PC-9 (cell line): Measurements from ENCODE around the gene ERCC2. TPM values are rescaled to one million over a fixed set of nuclear protein-coding genes. Genes with fewer than 3 reads are reported as not detected.

Experiments used
- BruUV-seq: library from RNA; stranded (reverse); fragments of 400-500 nt; replicated peaks from 2 replicates; lab custom pipeline; 2021; lab: Mats Ljungman, UMichigan
- CTCF ChIA-PET: fragments of 300-600 bp; sonication (Branson Sonifier 250); formaldehyde crosslinking; loops from one replicate; lab custom pipeline; 2022; ENCODE audit warnings: antibody characterized with exemption; lab: Charles Lee
- POLR2A ChIA-PET: fragments of 300-600 bp; sonication (Branson Sonifier 250); formaldehyde crosslinking; loops from one replicate; lab custom pipeline; 2022; ENCODE audit warnings: antibody characterized with exemption; ENCODE audit not compliant: unreplicated experiment; lab: Charles Lee
- DNase-seq, 2 experiments: peaks; one replicate each; pipeline versions ENCODE4 v3.0.0 to v3.0.0-alpha.2; 2015 to 2022; ENCODE audit warnings: mixed read lengths in 1 of 2
- H2AFZ ChIP-seq: fragments of 200-600 bp; sonication (generic); 2 replicates; pipeline ENCODE4 v1.8.1; 2017; ENCODE audit warnings: antibody characterized with exemption
- H3F3A ChIP-seq: fragments of 200-600 bp; sonication (generic); 2 replicates; pipeline ENCODE4 v1.8.1; 2017; ENCODE audit warnings: antibody characterized with exemption, mild to moderate bottlenecking, low read depth; ENCODE audit not compliant: insufficient read depth
- H3K27ac ChIP-seq: fragments of 200-600 bp; sonication (generic); 2 replicates; pipeline ENCODE4 v1.6.1; 2016; ENCODE audit warnings: mixed run types
- H3K27me3 ChIP-seq: fragments of 200-600 bp; sonication (generic); 2 replicates; pipeline ENCODE4 v1.6.1; 2016; ENCODE audit warnings: low read depth, mixed run types; ENCODE audit not compliant: insufficient read depth
- H3K36me3 ChIP-seq: fragments of 200-600 bp; sonication (generic); 2 replicates; pipeline ENCODE4 v1.6.1; 2016; ENCODE audit warnings: low read depth, mixed run types
- H3K4me1 ChIP-seq: fragments of 200-600 bp; sonication (generic); replicated peaks from 2 replicates; pipeline ENCODE4 v1.6.1; 2016; ENCODE audit warnings: mixed run types; ENCODE audit not compliant: insufficient read depth
- H3K4me2 ChIP-seq: fragments of 200-600 bp; sonication (generic); 2 replicates; pipeline ENCODE4 v1.6.1; 2017; ENCODE audit warnings: mixed run types
- H3K4me3 ChIP-seq: fragments of 200-600 bp; sonication (generic); 2 replicates; pipeline ENCODE4 v1.6.1; 2016; ENCODE audit warnings: mixed run types
- H3K79me2 ChIP-seq: fragments of 200-600 bp; sonication (generic); 2 replicates; pipeline ENCODE4 v1.6.1; 2017; ENCODE audit warnings: low read depth, mixed run types
- H3K9me2 ChIP-seq: fragments of 200-600 bp; sonication (generic); 2 replicates; pipeline ENCODE4 v1.8.1; 2017; ENCODE audit warnings: mild to moderate bottlenecking; ENCODE audit not compliant: insufficient read depth
- H3K9me3 ChIP-seq: fragments of 200-600 bp; sonication (generic); 2 replicates; pipeline ENCODE4 v1.8.1; 2016; ENCODE audit warnings: low read depth; ENCODE audit not compliant: insufficient read depth
- H4K20me1 ChIP-seq: fragments of 200-600 bp; sonication (generic); 2 replicates; pipeline ENCODE4 v1.8.1; 2017; ENCODE audit not compliant: insufficient read depth
- CTCF ChIP-seq: fragments of 200-600 bp; sonication (generic); conservative IDR thresholded peaks from 2 replicates; pipeline ENCODE4 v1.6.1; 2017; ENCODE audit warnings: mixed run types, antibody characterized with exemption, mild to moderate bottlenecking, moderate library complexity
- EZH2 ChIP-seq: fragments of 200-600 bp; sonication (generic); IDR thresholded peaks from 2 replicates; pipeline ENCODE4 v1.8.0; 2017; ENCODE audit warnings: antibody characterized with exemption, low read depth
- intact Hi-C: fragments of 100-400 bp; cut with micrococcal nuclease; formaldehyde crosslinking; loops from one replicate; pipeline ENCODE4 v1.10.0; 2022; ENCODE audit not compliant: unreplicated experiment
- total RNA-seq: library from RNA; stranded (reverse); gene quantifications from 2 replicates; pipeline ENCODE4 v1.2.3, GENCODE V29; 2021

Gene ERCC2
- total RNA-seq, 1 experiment from 2014 or later, result 33.1 TPM

DNA sequence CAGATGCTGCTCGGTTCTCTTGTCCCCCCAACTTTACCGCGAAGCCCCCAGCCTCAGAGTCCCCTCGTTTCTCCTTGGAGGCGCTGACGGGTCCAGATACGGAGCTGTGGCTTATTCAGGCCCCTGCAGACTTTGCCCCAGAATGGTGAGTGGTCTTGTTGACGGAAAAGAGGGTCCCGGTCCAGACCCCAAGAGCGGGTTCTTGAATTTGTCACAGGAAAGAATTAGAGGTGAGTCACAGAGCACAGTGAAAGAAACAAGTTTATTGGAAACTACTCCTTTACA, 36.7 kb upstream of the ERCC2 start:
- TF ChIP-seq EZH2, result no peak
- no peak for TF ChIP-seq CTCF
- no TSS peak for BruUV-seq
- Histone ChIP-seq H4K20me1 (peaks cover 12% of the 10 kb centered on the region), H3K79me2 (peaks cover 48% of the 10 kb centered on the region), H3K36me3 (peaks cover 3% of the 10 kb centered on the region; the same call in 1 of the 2 replicates), H3K9me2 (no peaks in the 10 kb centered on the region), H3K4me3 (peak overlapping the region; percentile 95), H3K4me1 (peaks cover 18% of the 10 kb centered on the region), H3K9me3 (no peaks in the 10 kb centered on the region), H3K27ac (no peak overlapping the region), H3K4me2 (peak overlapping the region; percentile 86), H2AFZ (no peak overlapping the region), H3F3A (peaks cover 46% of the 10 kb centered on the region; the same call in 1 of the 2 replicates), H3K27me3 (no peaks in the 10 kb centered on the region)
- ChIA-PET POLR2A (interaction anchor here (0.7 kb wide), 1 partner anchor 804 kb away, joined by 5 read pairs; no protein-coding TSS in a partner anchor), CTCF (no interaction called here)
- DNase-seq, result no peak
- intact Hi-C loops, result loop anchor here (10.0 kb wide), 1 partner anchor 312 kb away; the partner anchor contains the start of gene PPP1R37

DNA sequence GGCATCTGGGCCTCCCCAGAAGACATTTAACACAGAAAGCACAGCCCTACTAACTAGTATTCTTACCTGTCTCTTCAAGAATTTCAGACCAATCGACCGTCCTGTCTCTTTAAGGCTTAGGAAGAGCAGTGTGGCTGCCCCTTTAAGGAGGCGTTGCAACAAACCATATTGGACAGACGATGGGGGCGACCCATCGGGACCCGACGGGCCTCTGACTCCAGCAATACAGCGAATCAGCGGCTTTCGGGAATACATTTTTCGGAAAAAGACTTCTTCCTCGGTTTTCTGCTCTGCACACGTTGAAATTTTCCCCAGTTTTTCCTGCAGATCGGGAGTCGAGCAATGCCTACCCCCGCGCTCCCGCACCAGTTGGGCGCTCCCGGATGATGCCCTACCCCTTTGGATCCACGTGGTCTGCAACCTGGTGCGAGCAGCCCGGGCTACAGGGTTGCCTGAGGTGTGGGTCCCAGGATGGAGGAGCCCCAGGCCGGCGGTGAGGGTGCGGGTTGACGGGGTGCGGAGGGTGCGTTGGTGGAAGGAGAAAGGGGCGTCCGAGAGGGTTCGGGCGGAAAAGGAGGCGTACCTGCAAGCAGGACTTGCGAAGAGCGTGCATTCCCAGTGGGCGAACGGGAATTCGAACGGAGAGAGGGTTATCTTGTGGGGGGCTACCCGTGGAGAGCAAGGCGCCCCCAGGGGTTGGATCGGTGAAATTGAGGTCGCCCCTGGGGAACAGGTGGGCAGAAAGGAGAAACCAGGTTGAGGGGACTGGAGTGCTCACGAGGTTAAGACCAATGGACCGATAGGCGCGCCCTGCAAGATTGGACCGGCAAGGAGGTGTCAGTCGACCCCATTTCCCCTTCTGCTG, 36.1 kb upstream of the ERCC2 start, which contains the start of gene POLR1G:
Gene POLR1G (plus strand): TSS at position 419 of the 865 bp plus-strand sequence. CDS start 53 bp downstream, at position 472.
- peaks cover 40% of the 10 kb centered on the region; the same call in 1 of the 2 replicates for H3F3A ChIP-seq
- H3K27ac ChIP-seq, result peak within 1 kb of the TSS; percentile 91
- peaks cover 54% of the 10 kb centered on the region for H3K79me2 ChIP-seq
- ChIA-PET CTCF (no interaction called here), POLR2A (no interaction called here)
- peak within 1 kb of the TSS; percentile 95 for H3K4me3 ChIP-seq
- peaks cover 18% of the 10 kb centered on the region for H3K4me1 ChIP-seq
- H3K27me3 ChIP-seq, result no peaks in the 10 kb centered on the region
- peak within 1 kb of the TSS; percentile 86 for H3K4me2 ChIP-seq
- peaks cover 16% of the 10 kb centered on the region for H4K20me1 ChIP-seq
- H3K36me3 ChIP-seq, result peaks cover 3% of the 10 kb centered on the region; the same call in 1 of the 2 replicates
- DNase-seq, result peak; percentile 82 to 83
- peak within 1 kb of the TSS; percentile 84 for H2AFZ ChIP-seq
- no peaks in the 10 kb centered on the region for H3K9me2 ChIP-seq
- intact Hi-C loops, result loop anchor here (10.0 kb wide), 1 partner anchor 312 kb away; the partner anchor contains the start of gene PPP1R37
- TF ChIP-seq CTCF (no peak), EZH2 (no peak)
- BruUV-seq, result TSS peak; percentile 33
- no peaks in the 10 kb centered on the region for H3K9me3 ChIP-seq

- ChIA-PET CTCF (no interaction called here), POLR2A (interaction anchor here (0.5 to 0.6 kb wide), 6 partner anchors 24 to 758 kb away, joined by 3 to 14 read pairs (median 6); no protein-coding TSS in a partner anchor)
- Histone ChIP-seq H3K79me2 (peaks cover 57% of the 10 kb centered on the region), H3K4me2 (peak overlapping the region; percentile 86), H3K4me1 (peaks cover 18% of the 10 kb centered on the region), H3K27me3 (no peaks in the 10 kb centered on the region), H3K27ac (peak overlapping the region; percentile 91), H3F3A (peaks cover 32% of the 10 kb centered on the region; the same call in 1 of the 2 replicates), H3K4me3 (peak overlapping the region; percentile 95), H2AFZ (peak overlapping the region; percentile 84), H3K9me3 (no peaks in the 10 kb centered on the region), H3K36me3 (peaks cover 3% of the 10 kb centered on the region; the same call in 1 of the 2 replicates), H4K20me1 (peaks cover 18% of the 10 kb centered on the region), H3K9me2 (no peaks in the 10 kb centered on the region)
- intact Hi-C loops, result loop anchor here (1.0 to 10.0 kb wide), 4 partner anchors 18 to 311 kb away; partner anchors contain the start of genes ERCC1, ERCC2 and PPP1R37
- no peak for TF ChIP-seq EZH2
- no peak for TF ChIP-seq CTCF
- BruUV-seq, result no TSS peak
- DNase-seq, result peak; percentile 90 to 94
Measured at GRCh38 chr19:45405435-45406225, 35.3 kb upstream of the ERCC2 start.
